DMS79 (cell line): ENCODE measurements around the gene FBXO9.

Experiments
- DNase-seq: peaks from one replicate; lab custom pipeline; 2025; lab: John Stamatoyannopoulos, UW

The FBXO9 gene

GRCh38 chr6:53095270-53095669 is 30.1 kb downstream of the FBXO9 start:
- no peak for DNase-seq

DNA sequence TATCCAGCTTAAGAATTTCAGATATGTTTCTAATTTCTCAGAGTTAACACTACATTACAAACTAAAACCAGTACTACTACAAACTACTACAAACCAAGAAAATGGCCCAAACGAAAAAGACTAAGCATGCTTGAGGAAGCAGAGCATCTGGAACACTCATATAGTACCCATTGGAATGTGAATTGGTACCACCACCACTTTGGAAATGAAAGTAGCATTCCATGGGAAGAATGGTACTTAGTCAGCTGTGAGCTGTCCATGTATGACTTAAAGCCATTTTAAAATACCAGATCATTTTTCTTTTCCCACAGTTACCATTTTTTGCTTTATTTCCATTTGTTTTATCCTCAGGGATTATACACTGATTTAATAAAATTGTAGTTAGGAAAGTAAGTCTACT is 30.5 kb downstream of the FBXO9 start:
- no peak for DNase-seq

DNA sequence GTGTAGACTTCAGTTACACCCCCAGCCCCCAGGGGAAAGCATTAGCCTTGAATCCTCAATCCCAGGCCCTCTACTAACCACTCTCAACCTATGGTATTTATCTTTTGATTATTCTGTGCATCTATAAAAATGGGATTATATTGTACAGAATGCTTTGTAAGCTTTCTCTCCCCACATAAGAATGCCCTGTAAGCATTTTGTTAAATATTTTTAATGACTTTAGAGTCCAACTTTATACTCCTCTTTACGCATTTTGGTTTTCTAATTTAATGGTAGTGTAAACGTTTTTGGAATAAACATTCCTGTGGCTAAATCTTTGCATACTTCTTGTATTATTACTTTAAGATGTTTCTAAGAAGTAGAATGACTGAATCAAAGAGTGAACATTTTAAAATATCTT is 35.4 kb downstream of the FBXO9 start:
- DNase-seq: no peak

- no peak for DNase-seq
Observed at GRCh38 chr6:53101006-53101405, 35.8 kb downstream of the FBXO9 start.

DNA sequence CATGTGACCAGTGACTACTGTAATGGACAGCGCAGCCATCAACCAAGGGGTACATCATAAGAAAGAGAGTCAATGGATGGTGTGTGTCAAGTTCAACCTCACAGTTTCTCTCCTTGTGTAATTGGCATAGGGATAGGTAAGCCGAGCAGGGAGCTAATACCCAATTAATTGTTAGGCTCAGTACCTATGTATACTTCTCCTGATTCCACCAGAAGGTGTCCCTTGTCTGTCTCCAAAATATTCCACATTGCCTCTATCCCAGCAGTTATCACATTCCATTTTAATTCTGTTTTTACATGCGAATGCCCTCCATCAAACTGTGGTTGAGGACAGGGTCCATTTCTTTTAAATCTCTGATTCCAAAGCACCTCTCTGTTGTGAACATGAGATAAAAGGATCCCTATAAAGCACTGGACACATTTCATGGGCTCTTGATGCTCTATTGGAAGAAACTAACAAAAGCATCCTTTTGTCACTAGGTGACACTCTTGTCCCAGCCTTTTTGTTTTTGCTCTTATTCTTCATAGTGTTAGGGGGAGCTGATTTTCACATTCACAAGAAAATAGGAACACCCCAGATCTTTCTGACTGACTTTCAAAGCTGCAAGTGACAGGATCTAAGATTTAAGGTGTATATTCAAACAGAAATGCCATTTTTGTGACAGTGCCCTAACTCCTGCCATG is 38.9 kb downstream of the FBXO9 start:
- DNase-seq: no peak

DNA sequence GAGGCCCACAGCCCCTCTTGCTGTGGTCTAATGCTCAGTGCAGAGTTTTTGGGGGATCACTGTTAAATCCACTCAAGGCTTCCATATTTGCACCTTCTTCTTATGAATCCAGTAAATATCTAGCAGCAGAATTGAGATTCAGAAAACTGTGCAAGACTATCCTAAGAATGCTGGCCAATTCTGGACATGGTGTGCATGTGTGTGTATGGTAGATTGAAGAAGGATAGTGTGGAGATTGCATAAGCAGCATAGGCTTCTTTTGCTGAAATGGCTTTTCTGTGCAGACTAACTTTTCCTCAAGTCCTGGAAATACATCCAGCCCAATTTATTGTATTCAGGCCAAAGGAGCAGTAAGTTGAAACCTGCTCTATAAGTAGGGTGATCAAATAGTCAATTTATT is 39.7 kb downstream of the FBXO9 start:
- DNase-seq: no peak

- DNase-seq: no peak
Observed at GRCh38 chr6:53107091-53107490, 41.9 kb downstream of the FBXO9 start.

GRCh38 chr6:53109612-53110011 is 44.4 kb downstream of the FBXO9 start:
- no peak for DNase-seq

GRCh38 chr6:53111865-53112264 is 46.7 kb downstream of the FBXO9 start:
- DNase-seq: no peak

DNA sequence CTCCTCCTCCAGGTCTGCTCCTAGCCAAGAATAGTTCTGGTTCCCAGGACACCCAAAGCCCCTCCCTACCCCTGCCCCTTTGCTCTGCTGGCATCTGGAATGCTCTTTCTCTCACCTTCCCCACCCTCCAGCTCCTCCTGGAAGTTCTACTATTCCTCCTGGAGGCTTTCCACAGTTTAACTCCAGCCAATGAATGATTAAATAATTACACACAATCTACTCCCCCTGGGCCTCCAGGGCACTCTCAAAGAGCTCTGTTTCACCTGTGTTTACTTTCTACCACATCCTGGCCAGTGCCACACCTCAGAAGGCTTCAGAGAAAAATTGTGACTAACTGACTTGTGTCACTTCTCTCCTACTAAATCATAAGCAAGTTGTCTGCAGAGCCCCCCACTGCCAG is 47.2 kb downstream of the FBXO9 start:
- no peak for DNase-seq

DNA sequence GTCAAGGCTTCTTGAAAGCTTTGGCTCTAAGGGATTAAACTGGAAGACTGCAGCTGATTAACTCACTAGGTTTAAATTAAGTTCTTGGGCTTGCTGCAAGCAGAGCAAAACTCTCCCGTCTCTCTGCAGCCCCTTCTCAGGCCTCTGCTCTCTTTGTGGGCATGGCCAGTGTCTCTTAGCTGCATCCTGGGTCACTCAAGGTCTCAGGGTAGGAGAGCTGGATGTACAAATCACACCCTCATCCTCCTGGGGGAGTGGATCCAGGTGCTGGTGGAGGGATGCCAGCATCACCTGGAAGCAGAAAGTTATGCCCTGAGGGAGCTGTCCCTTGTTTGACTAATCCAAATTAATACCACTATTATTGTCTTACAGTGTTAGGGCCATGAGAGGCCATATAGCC is 47.7 kb downstream of the FBXO9 start:
- DNase-seq: no peak

- no peak for DNase-seq
Observed at GRCh38 chr6:53113742-53114141, 48.5 kb downstream of the FBXO9 start.

DNA sequence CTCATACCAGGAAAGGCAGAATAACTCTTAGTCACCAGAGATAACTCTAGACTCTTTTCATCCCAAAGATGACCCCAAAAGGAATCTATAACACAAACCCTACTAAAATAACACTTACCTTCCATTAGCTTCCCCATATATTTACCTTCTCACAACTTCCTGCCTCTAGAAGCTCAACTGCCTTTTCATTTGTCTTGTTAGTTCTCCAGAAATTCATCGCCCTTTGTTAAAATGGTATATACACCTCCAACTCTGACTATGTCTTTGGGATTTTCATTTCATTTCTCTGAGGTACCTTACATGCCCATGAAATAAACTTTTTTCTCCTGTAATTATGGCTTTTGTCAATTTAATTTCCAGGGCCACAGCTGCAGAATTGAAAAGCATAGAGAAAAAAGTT is 49.9 kb downstream of the FBXO9 start:
- no peak for DNase-seq

DNA sequence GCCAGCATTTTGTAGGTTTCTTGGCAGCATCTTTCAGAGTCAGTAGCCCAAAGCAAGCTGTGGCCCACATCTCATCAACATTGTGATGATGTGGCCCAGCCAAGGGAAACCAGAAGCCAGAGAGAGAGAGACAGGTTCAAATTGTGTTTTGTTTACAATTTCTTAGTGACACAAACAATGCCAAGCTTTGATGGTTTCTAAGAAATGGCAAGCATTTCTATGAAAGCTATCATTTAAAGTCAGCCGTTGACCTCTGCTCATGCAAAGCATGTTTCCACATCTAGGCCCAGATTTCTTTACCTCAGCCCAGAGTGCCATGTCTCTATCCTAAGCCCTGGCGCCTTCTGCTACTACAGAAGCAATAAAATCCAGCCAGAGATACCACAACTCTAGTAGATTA is 50.5 kb downstream of the FBXO9 start:
- DNase-seq: no peak

GRCh38 chr6:53119349-53119748 is 54.1 kb downstream of the FBXO9 start:
- DNase-seq: no peak

DNA sequence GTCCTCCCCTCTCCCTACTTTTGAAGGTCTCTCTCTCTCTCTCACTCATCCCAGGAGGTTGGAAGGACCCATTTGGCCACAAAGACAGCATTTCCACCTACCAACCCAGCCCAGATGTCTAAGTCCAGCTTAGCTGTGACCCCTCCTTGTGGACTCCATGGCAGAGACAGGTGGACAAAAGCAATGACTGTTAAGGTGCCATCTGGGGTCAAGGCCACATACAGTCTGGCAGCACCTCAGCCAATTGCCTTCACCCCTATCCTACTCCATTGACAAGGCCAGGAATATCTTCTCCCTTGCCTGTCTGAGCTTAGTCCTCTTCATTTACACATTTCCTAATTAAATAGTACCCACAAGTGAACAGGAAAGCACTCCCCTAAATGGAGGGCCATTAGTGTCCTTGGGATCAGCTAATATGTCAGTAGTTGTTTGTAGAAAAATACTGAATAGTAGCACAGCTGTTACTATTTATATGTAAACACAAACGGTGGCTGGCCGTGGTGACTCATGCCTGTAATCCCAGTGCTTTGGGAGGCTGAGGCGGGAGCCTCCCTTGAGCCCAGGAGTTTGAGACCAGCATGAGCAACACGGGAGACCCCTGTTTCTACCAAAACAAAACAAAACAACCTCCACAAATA is 54.7 kb downstream of the FBXO9 start:
- no peak for DNase-seq

- DNase-seq: no peak
Observed at GRCh38 chr6:53124131-53124800, 59.1 kb downstream of the FBXO9 start.

GRCh38 chr6:53125276-53125675 is 60.1 kb downstream of the FBXO9 start:
- DNase-seq: no peak

- DNase-seq: no peak
Observed at GRCh38 chr6:53128842-53129241, 63.6 kb downstream of the FBXO9 start.

- DNase-seq: no peak
Observed at GRCh38 chr6:53130569-53131290, 65.5 kb downstream of the FBXO9 start.

DNA sequence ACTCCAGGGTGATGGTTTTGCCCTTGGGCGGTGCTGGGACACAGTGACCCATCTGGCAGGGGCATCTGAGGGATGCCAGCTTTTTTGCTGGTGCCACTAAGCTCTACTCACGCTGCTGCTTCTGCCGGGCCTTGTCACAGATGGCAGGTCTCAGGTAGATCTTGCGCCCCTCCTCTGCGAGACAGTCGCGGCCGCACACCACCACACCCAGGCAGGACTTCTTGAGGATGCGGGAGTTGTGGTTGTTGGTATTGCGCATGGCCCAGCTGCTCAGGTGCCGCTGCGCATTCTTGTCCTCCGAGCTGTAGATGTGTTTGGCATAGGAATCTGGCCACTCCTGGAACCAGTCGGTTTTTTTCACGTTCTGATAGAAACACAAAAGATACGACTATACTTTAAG is 68.8 kb downstream of the FBXO9 start:
- DNase-seq: no peak

DNA sequence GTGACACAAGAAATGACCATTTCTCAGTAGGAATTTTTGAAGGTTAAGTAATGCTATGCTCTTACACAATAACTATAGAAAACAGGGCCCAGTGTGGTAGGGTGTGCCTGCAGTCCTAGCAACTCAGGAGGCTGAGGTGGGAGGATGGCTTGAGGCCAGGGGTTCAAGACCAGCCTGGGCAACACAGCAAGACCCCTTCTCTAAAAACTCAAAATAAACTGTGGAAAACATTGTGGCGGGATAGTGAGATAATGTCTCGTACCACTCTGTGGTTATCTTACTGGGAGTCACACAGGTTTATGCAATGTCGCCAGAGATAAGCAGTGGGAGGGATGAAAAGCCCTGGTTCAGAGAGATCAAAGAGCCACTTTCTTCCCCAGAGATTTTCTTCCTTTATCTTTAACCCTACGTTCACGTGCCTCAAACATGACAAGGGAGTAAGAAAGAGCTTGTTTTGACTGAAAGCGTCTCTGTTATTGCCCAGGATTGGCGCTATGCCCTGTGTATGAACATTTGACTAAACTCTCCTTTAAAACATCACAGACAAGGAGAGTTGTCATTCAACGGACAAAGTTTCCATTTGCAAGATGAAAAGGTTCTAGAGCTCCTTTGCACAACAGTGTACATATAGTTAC is 69.5 kb downstream of the FBXO9 start:
- no peak for DNase-seq
